ENCODE data around the gene MRGPRD.

DNA sequence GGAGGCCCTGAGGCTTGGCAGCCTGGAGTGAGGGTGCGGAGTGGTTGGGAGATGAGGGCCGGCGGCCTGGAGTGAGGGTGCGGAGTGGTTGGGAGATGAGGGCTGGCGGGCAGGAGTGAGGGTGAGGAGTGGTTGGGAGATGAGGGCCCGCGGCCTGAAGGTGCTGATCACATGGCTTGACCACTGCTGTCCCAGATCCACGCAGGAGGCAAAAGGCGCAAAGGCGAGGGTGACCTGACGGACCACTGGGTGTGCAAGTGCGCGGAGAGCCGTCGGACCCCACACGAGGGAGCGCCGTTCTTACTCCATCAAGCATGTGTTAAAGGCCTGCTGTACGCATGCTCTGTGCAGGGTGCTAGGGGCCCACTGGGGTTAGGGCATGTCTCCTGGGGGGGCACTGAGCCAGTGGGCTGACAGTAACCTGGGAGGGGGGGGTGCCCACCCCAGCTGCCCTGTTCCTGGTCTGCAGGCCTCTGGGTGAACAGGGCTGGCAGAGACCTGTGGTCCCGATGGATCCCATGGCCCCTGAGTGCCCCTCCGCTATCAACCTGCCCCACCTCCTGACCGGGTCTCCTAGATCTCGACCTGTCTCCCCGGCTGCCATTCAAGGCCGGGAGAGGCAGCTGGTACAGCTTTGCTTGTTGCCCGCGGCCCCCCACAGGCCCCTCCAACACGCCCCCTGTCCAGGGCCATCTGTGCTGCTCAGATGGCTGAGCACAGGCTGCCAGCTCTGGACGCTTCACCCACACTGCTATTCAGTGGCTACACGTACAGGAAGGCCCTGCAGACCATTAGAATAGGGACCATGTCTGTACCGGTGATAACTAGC lies 21.1 kb downstream of the MRGPRD start:
- TF ChIP-seq, protein P1, sequence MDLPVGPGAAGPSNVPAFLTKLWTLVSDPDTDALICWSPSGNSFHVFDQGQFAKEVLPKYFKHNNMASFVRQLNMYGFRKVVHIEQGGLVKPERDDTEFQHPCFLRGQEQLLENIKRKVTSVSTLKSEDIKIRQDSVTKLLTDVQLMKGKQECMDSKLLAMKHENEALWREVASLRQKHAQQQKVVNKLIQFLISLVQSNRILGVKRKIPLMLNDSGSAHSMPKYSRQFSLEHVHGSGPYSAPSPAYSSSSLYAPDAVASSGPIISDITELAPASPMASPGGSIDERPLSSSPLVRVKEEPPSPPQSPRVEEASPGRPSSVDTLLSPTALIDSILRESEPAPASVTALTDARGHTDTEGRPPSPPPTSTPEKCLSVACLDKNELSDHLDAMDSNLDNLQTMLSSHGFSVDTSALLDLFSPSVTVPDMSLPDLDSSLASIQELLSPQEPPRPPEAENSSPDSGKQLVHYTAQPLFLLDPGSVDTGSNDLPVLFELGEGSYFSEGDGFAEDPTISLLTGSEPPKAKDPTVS (IDR thresholded peaks at IDR 0.05; ENCODE audit: low read depth, low read length): no peak
- no peak for TF ChIP-seq RAD21 (IDR thresholded peaks at IDR 0.05; ENCODE audit: insufficient read depth, low read depth, low read length)
- no peak for TF ChIP-seq POLR2AphosphoS5 (IDR thresholded peaks at IDR 0.05; ENCODE audit: low read length)
- TF ChIP-seq, protein P2, sequence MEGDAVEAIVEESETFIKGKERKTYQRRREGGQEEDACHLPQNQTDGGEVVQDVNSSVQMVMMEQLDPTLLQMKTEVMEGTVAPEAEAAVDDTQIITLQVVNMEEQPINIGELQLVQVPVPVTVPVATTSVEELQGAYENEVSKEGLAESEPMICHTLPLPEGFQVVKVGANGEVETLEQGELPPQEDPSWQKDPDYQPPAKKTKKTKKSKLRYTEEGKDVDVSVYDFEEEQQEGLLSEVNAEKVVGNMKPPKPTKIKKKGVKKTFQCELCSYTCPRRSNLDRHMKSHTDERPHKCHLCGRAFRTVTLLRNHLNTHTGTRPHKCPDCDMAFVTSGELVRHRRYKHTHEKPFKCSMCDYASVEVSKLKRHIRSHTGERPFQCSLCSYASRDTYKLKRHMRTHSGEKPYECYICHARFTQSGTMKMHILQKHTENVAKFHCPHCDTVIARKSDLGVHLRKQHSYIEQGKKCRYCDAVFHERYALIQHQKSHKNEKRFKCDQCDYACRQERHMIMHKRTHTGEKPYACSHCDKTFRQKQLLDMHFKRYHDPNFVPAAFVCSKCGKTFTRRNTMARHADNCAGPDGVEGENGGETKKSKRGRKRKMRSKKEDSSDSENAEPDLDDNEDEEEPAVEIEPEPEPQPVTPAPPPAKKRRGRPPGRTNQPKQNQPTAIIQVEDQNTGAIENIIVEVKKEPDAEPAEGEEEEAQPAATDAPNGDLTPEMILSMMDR (IDR thresholded peaks at IDR 0.05 in 2 of 3, conservative IDR thresholded peaks at IDR 0.05 in 1 of 3; ENCODE audit: control insufficient read depth in 2 of 3, extremely low read depth in 1 of 3, insufficient read depth in 1 of 3, low read depth in 3 of 3, low read length in 3 of 3): no peak
- TF ChIP-seq EZH2 (IDR thresholded peaks at IDR 0.05; ENCODE audit: borderline replicate concordance, control insufficient read depth, low read depth, low read length): no peak
- TF ChIP-seq CHD1 (IDR thresholded peaks at IDR 0.05; ENCODE audit: low read depth, low read length): no peak
- TF ChIP-seq EP300 (IDR thresholded peaks at IDR 0.05; ENCODE audit: borderline replicate concordance in 1 of 2, control insufficient read depth in 1 of 2, low read depth in 2 of 2, low read length in 2 of 2): no peak
- TF ChIP-seq POLR2A (IDR thresholded peaks at IDR 0.05; ENCODE audit: low read depth, low read length): no peak
- TF ChIP-seq, protein P3, sequence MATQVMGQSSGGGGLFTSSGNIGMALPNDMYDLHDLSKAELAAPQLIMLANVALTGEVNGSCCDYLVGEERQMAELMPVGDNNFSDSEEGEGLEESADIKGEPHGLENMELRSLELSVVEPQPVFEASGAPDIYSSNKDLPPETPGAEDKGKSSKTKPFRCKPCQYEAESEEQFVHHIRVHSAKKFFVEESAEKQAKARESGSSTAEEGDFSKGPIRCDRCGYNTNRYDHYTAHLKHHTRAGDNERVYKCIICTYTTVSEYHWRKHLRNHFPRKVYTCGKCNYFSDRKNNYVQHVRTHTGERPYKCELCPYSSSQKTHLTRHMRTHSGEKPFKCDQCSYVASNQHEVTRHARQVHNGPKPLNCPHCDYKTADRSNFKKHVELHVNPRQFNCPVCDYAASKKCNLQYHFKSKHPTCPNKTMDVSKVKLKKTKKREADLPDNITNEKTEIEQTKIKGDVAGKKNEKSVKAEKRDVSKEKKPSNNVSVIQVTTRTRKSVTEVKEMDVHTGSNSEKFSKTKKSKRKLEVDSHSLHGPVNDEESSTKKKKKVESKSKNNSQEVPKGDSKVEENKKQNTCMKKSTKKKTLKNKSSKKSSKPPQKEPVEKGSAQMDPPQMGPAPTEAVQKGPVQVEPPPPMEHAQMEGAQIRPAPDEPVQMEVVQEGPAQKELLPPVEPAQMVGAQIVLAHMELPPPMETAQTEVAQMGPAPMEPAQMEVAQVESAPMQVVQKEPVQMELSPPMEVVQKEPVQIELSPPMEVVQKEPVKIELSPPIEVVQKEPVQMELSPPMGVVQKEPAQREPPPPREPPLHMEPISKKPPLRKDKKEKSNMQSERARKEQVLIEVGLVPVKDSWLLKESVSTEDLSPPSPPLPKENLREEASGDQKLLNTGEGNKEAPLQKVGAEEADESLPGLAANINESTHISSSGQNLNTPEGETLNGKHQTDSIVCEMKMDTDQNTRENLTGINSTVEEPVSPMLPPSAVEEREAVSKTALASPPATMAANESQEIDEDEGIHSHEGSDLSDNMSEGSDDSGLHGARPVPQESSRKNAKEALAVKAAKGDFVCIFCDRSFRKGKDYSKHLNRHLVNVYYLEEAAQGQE (IDR thresholded peaks at IDR 0.05; ENCODE audit: low read depth, low read length): no peak
- TF ChIP-seq RFX5 (IDR thresholded peaks at IDR 0.05; ENCODE audit: low read depth, low read length): no peak
- no peak for TF ChIP-seq TCF12 (IDR thresholded peaks at IDR 0.05; ENCODE audit: low read depth, low read length)
- no peak for TF ChIP-seq CREM (IDR thresholded peaks at IDR 0.05; ENCODE audit: low read depth)

All from GM12878 (cell line).